GM12892 (cell line): ENCODE measurements around the gene DNAJC12.
"Not testable (repeated sequence)": the region's sequence is repeated elsewhere in the genome, so short reads cannot be mapped to it uniquely, and the experiment has no call there.

ENCODE experiments used
- DNase-seq: peaks from one replicate; pipeline ENCODE4 v3.0.0; 2011; ENCODE audit not compliant: insufficient read length
- FAIRE-seq: peaks from 2 replicates; lab custom pipeline; 2011; peaks lifted over from hg19 to GRCh38; lab: Jason Lieb, UNC
- POLR2A ChIP-seq: IDR thresholded peaks from 2 replicates; pipeline ENCODE4 v1.6.1; 2011; ENCODE audit warnings: low read depth, low read length, control low read depth
- POLR2AphosphoS5 ChIP-seq: IDR thresholded peaks from 2 replicates; pipeline ENCODE4 v1.6.1; 2011; ENCODE audit warnings: low read depth, low read length, control low read depth
- TAF1 ChIP-seq: IDR thresholded peaks from 2 replicates; pipeline ENCODE4 v1.6.1; 2011; ENCODE audit warnings: low read depth, mild to moderate bottlenecking, control low read depth, low read length, borderline replicate concordance

The DNAJC12 gene

GRCh38 chr10:67836488-67836887, 1.5 kb downstream of the DNAJC12 start:
- FAIRE-seq (no peak), DNase-seq (no peak)
- TF ChIP-seq TAF1 (no peak), POLR2AphosphoS5 (no peak), POLR2A (no peak)

GRCh38 chr10:67835541-67836394, 2.2 kb downstream of the DNAJC12 start:
- DNase-seq, FAIRE-seq: not testable (repeated sequence)

GRCh38 chr10:67834375-67834774, 3.6 kb downstream of the DNAJC12 start:
- no peak for DNase-seq
- TF ChIP-seq POLR2AphosphoS5 (no peak), POLR2A (no peak)
- no peak for FAIRE-seq

- FAIRE-seq (no peak), DNase-seq (no peak)
- TF ChIP-seq POLR2AphosphoS5 (no peak), POLR2A (no peak)
These were observed 10.2 kb downstream of the DNAJC12 start for GRCh38 chr10:67827811-67828210.

- FAIRE-seq (no peak), DNase-seq (no peak)
- no peak for TF ChIP-seq POLR2A
- TF ChIP-seq POLR2AphosphoS5 = no peak
- no peak for TF ChIP-seq TAF1
These were observed 18.2 kb downstream of the DNAJC12 start for GRCh38 chr10:67819768-67820204.

GRCh38 chr10:67818323-67818722, 19.7 kb downstream of the DNAJC12 start:
- TF ChIP-seq POLR2AphosphoS5 = no peak
- TF ChIP-seq TAF1 = no peak
- no peak for TF ChIP-seq POLR2A
- no peak for DNase-seq
- FAIRE-seq = no peak

- DNase-seq (no peak), FAIRE-seq (no peak)
- TF ChIP-seq POLR2AphosphoS5 (no peak), POLR2A (no peak), TAF1 (no peak)
These were observed 21.3 kb downstream of the DNAJC12 start for GRCh38 chr10:67816719-67817118.

GRCh38 chr10:67815571-67816059, 22.4 kb downstream of the DNAJC12 start:
- TF ChIP-seq POLR2AphosphoS5 (no peak), TAF1 (no peak), POLR2A (no peak)
- FAIRE-seq (no peak), DNase-seq (no peak)

GRCh38 chr10:67812007-67812406, 26.0 kb downstream of the DNAJC12 start:
- FAIRE-seq (no peak), DNase-seq (no peak)
- TF ChIP-seq POLR2AphosphoS5 (no peak), TAF1 (no peak), POLR2A (no peak)

- TF ChIP-seq POLR2AphosphoS5 (no peak), TAF1 (no peak), POLR2A (no peak)
- no peak for DNase-seq
- FAIRE-seq = no peak
These were observed 28.9 kb downstream of the DNAJC12 start for GRCh38 chr10:67809107-67809506.

- FAIRE-seq (no peak), DNase-seq (no peak)
- no peak for TF ChIP-seq POLR2A
These were observed 29.3 kb downstream of the DNAJC12 start for GRCh38 chr10:67808704-67809103.

- TF ChIP-seq POLR2AphosphoS5 = no peak
- no peak for TF ChIP-seq TAF1
- TF ChIP-seq POLR2A = no peak
- FAIRE-seq (no peak), DNase-seq (no peak)
These were observed 30.0 kb downstream of the DNAJC12 start for GRCh38 chr10:67807855-67808456.

- no peak for TF ChIP-seq POLR2A
- no peak for TF ChIP-seq POLR2AphosphoS5
- TF ChIP-seq TAF1 = no peak
- no peak for DNase-seq
- no peak for FAIRE-seq
These were observed 33.7 kb downstream of the DNAJC12 start for GRCh38 chr10:67804395-67804678.
